ENCODE data around the gene PPDPF.
A peak's percentile ranks its signal among the peaks of the same experiment; 100 is the strongest.
"Not testable (repeated sequence)": the region's sequence is repeated elsewhere in the genome, so short reads cannot be mapped to it uniquely, and the experiment has no call there.

PPDPF gene
- long read RNA-seq, donor 1, transcript PPDPF-201 (3 exons, 627 nt), result minor isoform, 5 of 179 reads
- long read RNA-seq, donor 1, transcript PPDPF-202 (4 exons, 868 nt), result major isoform, 128 of 179 reads
- long read RNA-seq, donor 1, partial matches to known transcripts, result 32 of 179 reads
- long read RNA-seq, donor 1, other reads (novel, unspliced or antisense), result 7 of 179 reads
- long read RNA-seq, donor 2, transcript PPDPF-202 (4 exons, 868 nt), result major isoform, 109 of 170 reads
- long read RNA-seq, donor 2, transcript PPDPF-201 (3 exons, 627 nt), result minor isoform, 5 of 170 reads
- long read RNA-seq, donor 2, partial matches to known transcripts, result 48 of 170 reads
- long read RNA-seq, donor 2, other reads (novel, unspliced or antisense), result 5 of 170 reads
- long read RNA-seq, donor 3, transcript PPDPF-202 (4 exons, 868 nt), result major isoform, 143 of 193 reads
- long read RNA-seq, donor 3, transcript PPDPF-203 (2 exons, 373 nt), result minor isoform, 5 of 193 reads
- long read RNA-seq, donor 3, partial matches to known transcripts, result 36 of 193 reads
- long read RNA-seq, donor 3, other reads (novel, unspliced or antisense), result 6 of 193 reads
- long read RNA-seq, donor 4, transcript PPDPF-202 (4 exons, 868 nt), result major isoform, 257 of 331 reads
- long read RNA-seq, donor 4, partial matches to known transcripts, result 51 of 331 reads
- long read RNA-seq, donor 4, other reads (novel, unspliced or antisense), result 14 of 331 reads
- long read RNA-seq, donor 5, transcript PPDPF-203 (2 exons, 373 nt), result minor isoform, 5 of 485 reads
- long read RNA-seq, donor 5, transcript PPDPF-204 (3 exons, 478 nt), result minor isoform, 9 of 485 reads
- long read RNA-seq, donor 5, transcript PPDPF-201 (3 exons, 627 nt), result minor isoform, 6 of 485 reads
- long read RNA-seq, donor 5, transcript PPDPF-202 (4 exons, 868 nt), result major isoform, 389 of 485 reads
- long read RNA-seq, donor 5, partial matches to known transcripts, result 50 of 485 reads
- long read RNA-seq, donor 5, other reads (novel, unspliced or antisense), result 26 of 485 reads
- long read RNA-seq, donor 6, transcript PPDPF-203 (2 exons, 373 nt), result minor isoform, 7 of 445 reads
- long read RNA-seq, donor 6, transcript PPDPF-201 (3 exons, 627 nt), result minor isoform, 14 of 445 reads
- long read RNA-seq, donor 6, transcript PPDPF-202 (4 exons, 868 nt), result major isoform, 315 of 445 reads
- long read RNA-seq, donor 6, transcript PPDPF-204 (3 exons, 478 nt), result minor isoform, 13 of 445 reads
- long read RNA-seq, donor 6, partial matches to known transcripts, result 83 of 445 reads
- long read RNA-seq, donor 6, other reads (novel, unspliced or antisense), result 13 of 445 reads
- long read RNA-seq, donor 7, transcript PPDPF-201 (3 exons, 627 nt), result minor isoform, 8 of 475 reads
- long read RNA-seq, donor 7, transcript PPDPF-202 (4 exons, 868 nt), result major isoform, 331 of 475 reads
- long read RNA-seq, donor 7, transcript PPDPF-203 (2 exons, 373 nt), result minor isoform, 6 of 475 reads
- long read RNA-seq, donor 7, partial matches to known transcripts, result 112 of 475 reads
- long read RNA-seq, donor 7, other reads (novel, unspliced or antisense), result 15 of 475 reads
- long read RNA-seq, donor 8, transcript PPDPF-202 (4 exons, 868 nt), result major isoform, 205 of 263 reads
- long read RNA-seq, donor 8, partial matches to known transcripts, result 43 of 263 reads
- long read RNA-seq, donor 8, other reads (novel, unspliced or antisense), result 6 of 263 reads

GRCh38 chr20:63520504-63520933, at the start of gene PPDPF:
PPDPF (plus strand) TSS chr20:63520765; CDS start chr20:63521309, 544 bp downstream.
- DNase-seq, result peak; percentile 87

GRCh38 chr20:63471002-63471716, 49.4 kb upstream of the PPDPF start:
- no peak for DNase-seq

- no peak for DNase-seq
These were observed 48.9 kb upstream of the PPDPF start for GRCh38 chr20:63471717-63471980.

GRCh38 chr20:63471981-63472831, 48.4 kb upstream of the PPDPF start, which contains the start of gene KCNQ2:
KCNQ2 (minus strand) TSS chr20:63472655; CDS start chr20:63472463, 192 bp downstream.
- DNase-seq, result peak; percentile 66

GRCh38 chr20:63472862-63473390, 47.6 kb upstream of the PPDPF start:
- DNase-seq, result no peak

- DNase-seq, result no peak
These were observed 46.8 kb upstream of the PPDPF start for GRCh38 chr20:63473555-63474449.

GRCh38 chr20:63475209-63475608, 45.4 kb upstream of the PPDPF start:
- peak; percentile 33 for DNase-seq

GRCh38 chr20:63477061-63477616, 43.4 kb upstream of the PPDPF start:
- no peak for DNase-seq

GRCh38 chr20:63477944-63478343, 42.6 kb upstream of the PPDPF start:
- no peak for DNase-seq

- DNase-seq, result no peak
These were observed 41.9 kb upstream of the PPDPF start for GRCh38 chr20:63478346-63479302.

GRCh38 chr20:63479695-63480419, 40.7 kb upstream of the PPDPF start:
- DNase-seq, result not testable (repeated sequence)

GRCh38 chr20:63481503-63481902, 39.1 kb upstream of the PPDPF start:
- no peak for DNase-seq

GRCh38 chr20:63482021-63482587, 38.5 kb upstream of the PPDPF start:
- DNase-seq, result no peak

- DNase-seq, result no peak
These were observed 36.7 kb upstream of the PPDPF start for GRCh38 chr20:63483834-63484233.

- no peak for DNase-seq
These were observed 36.3 kb upstream of the PPDPF start for GRCh38 chr20:63484236-63484635.

Measured in right kidney (tissue), 9 donors.